ENCODE measurements around the gene BCAS4. TPM values are rescaled to one million over a fixed set of nuclear protein-coding genes. Genes with fewer than 3 reads are reported as not detected.
"Not testable (repeated sequence)": the region's sequence is repeated elsewhere in the genome, so short reads cannot be mapped to it uniquely, and the experiment has no call there.

The BCAS4 gene
- total RNA-seq, 1 donor from 2014 or later: 46.7 TPM

GRCh38 chr20:50799890-50800550, 5.2 kb downstream of the BCAS4 start:
- TF ChIP-seq CTCF (IDR thresholded peaks at IDR 0.05): no peak
- Mint-ChIP-seq H3K36me3 (ENCODE audit: low read depth) (peaks cover 25% of the 10 kb centered on the region), H3K4me1 (peaks cover 70% of the 10 kb centered on the region), H3K27me3 (no peaks in the 10 kb centered on the region), H3K9me3 (no peaks in the 10 kb centered on the region), H3K27ac (peak overlapping the region; percentile 96), H3K4me3 (peak overlapping the region; percentile 71)
- ChIA-PET CTCF (interaction anchor here (2.0 to 10.4 kb wide), 3 partner anchors 9 to 129 kb away, joined by 4 to 145 read pairs (median 15); no protein-coding TSS in a partner anchor), POLR2A (interaction anchor here (0.5 to 3.2 kb wide), 12 partner anchors 11 to 856 kb away, joined by 3 to 43 read pairs (median 6); partner anchors contain the start of genes ADNP, DPM1 and MOCS3)
- intact Hi-C loops (cut with micrococcal nuclease): no loop called here
- ATAC-seq (ENCODE audit: low read depth): peak; percentile 47
- DNase-seq: no peak

DNA sequence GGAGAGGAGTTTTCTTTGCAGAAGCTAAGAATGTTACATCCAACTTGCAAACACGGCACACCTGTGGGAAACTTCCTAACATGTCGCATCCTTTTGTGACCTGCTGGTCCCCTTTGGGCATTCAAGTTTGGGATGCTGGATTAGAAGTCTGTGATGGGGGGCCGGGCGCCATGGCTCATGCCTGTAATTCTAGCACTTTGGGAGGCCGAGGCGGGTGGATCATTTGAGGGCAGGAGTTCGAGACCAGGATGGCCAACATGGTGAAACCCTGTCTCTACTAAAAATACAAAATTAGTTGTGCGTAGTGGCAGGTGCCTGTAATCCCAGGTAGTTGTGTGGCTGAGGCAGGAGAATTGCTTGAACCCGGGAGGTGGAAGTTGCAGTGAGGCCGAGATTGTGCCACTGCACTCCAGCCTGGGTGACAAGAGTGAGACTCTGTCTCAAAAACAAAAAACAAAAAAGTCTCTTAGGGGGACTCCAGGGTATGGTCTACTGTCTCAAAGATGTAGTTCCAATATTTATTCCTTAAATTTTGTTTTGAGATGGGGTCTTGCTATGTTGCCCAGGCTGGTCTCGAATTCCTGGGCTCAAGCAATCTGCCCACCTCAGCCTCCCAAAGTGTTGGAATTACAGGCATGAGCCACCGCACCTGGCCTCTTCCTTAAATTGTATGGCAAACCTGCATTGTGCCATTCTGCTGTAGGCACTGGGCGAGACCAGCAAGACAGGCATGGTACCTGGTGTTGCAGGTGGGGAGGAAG, 6.3 kb downstream of the BCAS4 start:
- H3K27me3 Mint-ChIP-seq; H3K4me3 Mint-ChIP-seq; DNase-seq; intact Hi-C loops (cut with micrococcal nuclease); H3K9me3 Mint-ChIP-seq; CTCF ChIA-PET; ATAC-seq (ENCODE audit: low read depth): not testable (repeated sequence)
- H3K27ac Mint-ChIP-seq: peak overlapping the region; percentile 66
- H3K36me3 Mint-ChIP-seq (ENCODE audit: low read depth): peaks cover 21% of the 10 kb centered on the region
- POLR2A ChIA-PET: interaction anchor here (0.5 to 3.2 kb wide), 6 partner anchors 9 to 857 kb away, joined by 7 to 43 read pairs (median 14); partner anchors contain the start of gene ADNP
- H3K4me1 Mint-ChIP-seq: peaks cover 75% of the 10 kb centered on the region

- H3K27ac Mint-ChIP-seq: peak overlapping the region; percentile 66
- peaks cover 75% of the 10 kb centered on the region for H3K4me1 Mint-ChIP-seq
- CTCF ChIA-PET: no interaction called here
- no peak overlapping the region for H3K4me3 Mint-ChIP-seq
- TF ChIP-seq CTCF (IDR thresholded peaks at IDR 0.05): no peak
- POLR2A ChIA-PET: interaction anchor here (2.8 to 3.0 kb wide), 2 partner anchors 12 to 15 kb away, joined by 11 to 15 read pairs; no protein-coding TSS in a partner anchor
- H3K9me3 Mint-ChIP-seq: no peaks in the 10 kb centered on the region
- no peaks in the 10 kb centered on the region for H3K27me3 Mint-ChIP-seq
- intact Hi-C loops (cut with micrococcal nuclease): no loop called here
- ATAC-seq (ENCODE audit: low read depth) (no peak), DNase-seq (no peak)
- peaks cover 21% of the 10 kb centered on the region for H3K36me3 Mint-ChIP-seq (ENCODE audit: low read depth)
Measured at GRCh38 chr20:50801747-50802125, 6.9 kb downstream of the BCAS4 start.

GRCh38 chr20:50802289-50802688, 7.4 kb downstream of the BCAS4 start:
- ATAC-seq (ENCODE audit: low read depth): no peak
- peaks cover 18% of the 10 kb centered on the region for H3K36me3 Mint-ChIP-seq (ENCODE audit: low read depth)
- no peak for DNase-seq
- CTCF ChIA-PET: no interaction called here
- peaks cover 70% of the 10 kb centered on the region for H3K4me1 Mint-ChIP-seq
- H3K9me3 Mint-ChIP-seq: no peaks in the 10 kb centered on the region
- POLR2A ChIA-PET: interaction anchor here (2.8 to 3.0 kb wide), 2 partner anchors 12 to 15 kb away, joined by 11 to 15 read pairs; no protein-coding TSS in a partner anchor
- intact Hi-C loops (cut with micrococcal nuclease): no loop called here
- TF ChIP-seq CTCF (IDR thresholded peaks at IDR 0.05): no peak
- no peaks in the 10 kb centered on the region for H3K27me3 Mint-ChIP-seq
- H3K27ac Mint-ChIP-seq: peak overlapping the region; percentile 66
- H3K4me3 Mint-ChIP-seq: no peak overlapping the region

- intact Hi-C loops (cut with micrococcal nuclease): loop anchor here (1.0 kb wide), 2 partner anchors 9 to 11 kb away; partner anchors contain the start of gene BCAS4
- Mint-ChIP-seq H3K4me1 (peaks cover 75% of the 10 kb centered on the region), H3K27me3 (no peaks in the 10 kb centered on the region), H3K36me3 (ENCODE audit: low read depth) (peaks cover 23% of the 10 kb centered on the region), H3K27ac (peak overlapping the region; percentile 88), H3K9me3 (no peaks in the 10 kb centered on the region), H3K4me3 (peak overlapping the region; percentile 65)
- POLR2A ChIA-PET: interaction anchor here (0.6 to 3.0 kb wide), 4 partner anchors 9 to 77 kb away, joined by 3 to 11 read pairs (median 4); partner anchors contain the start of gene BCAS4
- ATAC-seq (ENCODE audit: low read depth) (peak; percentile 49), DNase-seq (no peak)
- no peak for TF ChIP-seq CTCF (IDR thresholded peaks at IDR 0.05)
- CTCF ChIA-PET: interaction anchor here (0.8 to 1.6 kb wide), 3 partner anchors 10 to 127 kb away, joined by 3 to 12 read pairs (median 6); partner anchors contain the start of genes ADNP and BCAS4
Measured at GRCh38 chr20:50804437-50805348, 9.8 kb downstream of the BCAS4 start.
